HS-5 (cell line): ENCODE results near the gene EMD.
"Not testable (repeated sequence)": the region's sequence is repeated elsewhere in the genome, so short reads cannot be mapped to it uniquely, and the experiment has no call there.

Experiments used
- DNase-seq: peaks from one replicate; pipeline ENCODE4 v3.0.0-alpha.2; 2012; ENCODE audit warnings: low read depth

Gene EMD

GRCh38 chrX:154371017-154371788 is 7.9 kb upstream of the EMD start:
- DNase-seq: peak; percentile 61

DNA sequence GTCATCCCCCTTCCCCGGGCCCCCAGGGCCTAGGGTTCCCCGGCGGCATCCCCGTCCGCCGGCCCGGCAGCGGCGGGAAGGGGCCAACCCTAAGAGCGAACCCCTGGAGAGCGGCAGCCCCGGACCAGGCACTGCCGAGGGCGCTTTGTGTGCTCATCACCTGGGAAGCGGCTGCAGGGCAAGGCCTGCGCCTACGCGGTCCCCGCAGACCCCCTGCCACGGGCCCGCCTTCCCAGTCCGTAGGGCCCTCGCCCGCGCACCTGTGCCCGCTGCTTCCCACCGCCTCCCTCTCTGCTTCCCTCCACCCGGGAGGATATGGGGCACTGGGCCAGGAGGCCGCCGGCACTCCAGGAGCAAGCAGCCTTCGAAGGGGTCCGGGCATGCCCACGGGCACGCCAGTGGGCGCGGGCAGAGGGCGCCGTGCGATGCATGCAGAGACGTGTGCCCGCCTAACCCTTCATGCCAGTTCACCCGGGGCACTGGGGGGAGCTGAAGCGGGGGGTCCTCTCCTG is 7.2 kb upstream of the EMD start:
- DNase-seq: no peak

DNA sequence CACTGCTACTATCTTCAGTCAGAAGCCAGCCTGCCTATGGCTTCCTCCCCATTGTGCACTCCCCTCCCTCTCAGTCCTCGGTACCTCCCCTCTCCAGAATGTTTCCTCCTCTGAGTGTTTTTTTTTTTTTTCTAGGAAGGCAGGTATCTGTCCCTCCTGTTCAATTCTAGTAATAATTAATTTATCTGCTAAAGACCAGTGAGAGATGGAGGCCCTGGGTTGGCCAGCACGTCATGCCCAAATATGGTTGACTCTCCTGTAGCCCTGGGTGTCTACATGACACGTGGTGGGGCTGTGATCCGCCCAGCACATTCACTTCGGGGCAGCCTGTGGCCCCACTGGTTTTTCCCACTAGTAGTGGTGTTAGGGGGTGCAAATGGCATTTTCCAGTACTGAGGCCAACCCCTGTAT is 6.5 kb upstream of the EMD start:
- DNase-seq: no peak

- no peak for DNase-seq
Measured at GRCh38 chrX:154373340-154374306, 5.5 kb upstream of the EMD start.

DNA sequence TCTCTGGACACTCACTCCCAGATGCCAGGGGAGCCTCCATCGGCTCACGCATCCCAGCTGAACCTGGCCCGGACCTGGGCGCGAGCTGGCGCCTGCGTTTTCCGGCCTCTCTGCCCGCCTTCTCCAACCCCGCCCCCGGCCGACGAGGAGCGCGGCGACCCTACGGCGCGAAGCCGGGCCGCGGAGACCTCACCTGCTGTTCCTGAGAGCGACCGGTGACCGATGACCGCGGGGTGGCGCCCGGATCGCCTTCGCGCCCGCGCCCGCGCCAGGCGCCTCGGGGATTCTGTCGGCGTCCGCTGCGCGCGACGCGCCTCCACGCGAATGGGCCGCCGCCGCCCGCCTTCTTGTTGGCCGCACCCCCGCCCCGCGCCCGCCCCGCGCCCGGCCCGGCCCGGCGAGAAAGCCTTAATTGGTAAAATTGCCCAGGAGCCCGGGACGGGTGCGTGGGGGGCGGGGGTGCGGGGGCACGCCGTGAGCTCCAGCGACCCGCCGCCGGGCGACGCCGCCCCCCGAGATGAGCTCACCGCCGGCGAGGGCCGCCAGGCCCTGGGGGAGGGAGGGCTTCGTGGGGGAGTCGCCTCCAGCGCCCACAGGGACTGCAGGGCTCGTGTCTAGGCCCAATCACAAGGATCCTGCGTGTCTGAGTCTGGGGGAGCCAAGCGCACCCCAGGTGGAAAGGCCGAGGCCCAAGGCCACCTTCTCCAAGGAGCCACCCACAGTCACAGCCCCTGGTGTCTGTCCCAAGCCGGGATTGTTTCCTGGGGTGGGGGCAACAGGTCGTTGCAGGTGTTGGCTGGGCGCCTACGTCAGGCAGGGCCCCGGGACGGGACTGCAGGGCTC is 4.6 kb upstream of the EMD start, which contains the start of gene FLNA:
FLNA (minus strand) TSS at position 322 of the 843 bp plus-strand sequence. CDS start 3,389 bp downstream, outside the sequence.
- DNase-seq: no peak

DNA sequence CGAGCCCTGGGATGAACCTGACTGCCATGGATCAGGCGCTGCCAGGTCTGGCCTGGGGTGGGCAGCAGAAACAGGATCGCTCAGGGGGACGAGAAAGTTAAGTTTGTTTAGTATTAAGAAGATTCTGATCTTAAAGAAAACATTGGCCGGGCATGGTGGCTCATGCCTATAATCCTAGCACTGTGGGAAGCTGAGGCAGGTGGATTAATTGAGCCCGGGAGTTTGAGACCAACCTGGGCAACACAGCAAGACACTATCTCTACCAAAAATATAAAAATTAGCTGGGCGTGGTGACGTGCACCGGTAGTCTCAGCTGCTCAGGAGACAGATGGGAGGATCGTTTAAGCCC is 4.0 kb upstream of the EMD start:
- no peak for DNase-seq

DNA sequence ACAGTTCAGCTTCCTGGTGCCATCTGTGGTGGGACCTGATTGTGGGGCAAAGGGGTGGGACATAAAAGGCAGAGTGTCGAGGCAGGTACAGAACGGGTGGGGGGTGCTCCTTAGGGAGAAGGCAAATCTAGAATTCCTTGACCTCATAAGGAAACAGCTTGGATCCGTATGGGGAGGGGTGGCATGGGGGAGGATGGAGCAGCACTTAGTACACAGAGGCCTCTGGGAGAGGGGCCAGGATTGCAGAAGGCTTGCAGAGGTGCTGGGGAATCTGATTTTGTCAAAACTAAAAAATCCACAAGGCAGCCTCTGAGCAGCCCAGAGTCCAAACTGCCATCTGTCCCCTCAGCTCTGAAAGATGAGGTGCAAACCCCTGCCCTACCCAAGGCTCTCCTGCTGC is 2.3 kb upstream of the EMD start:
- no peak for DNase-seq

DNA sequence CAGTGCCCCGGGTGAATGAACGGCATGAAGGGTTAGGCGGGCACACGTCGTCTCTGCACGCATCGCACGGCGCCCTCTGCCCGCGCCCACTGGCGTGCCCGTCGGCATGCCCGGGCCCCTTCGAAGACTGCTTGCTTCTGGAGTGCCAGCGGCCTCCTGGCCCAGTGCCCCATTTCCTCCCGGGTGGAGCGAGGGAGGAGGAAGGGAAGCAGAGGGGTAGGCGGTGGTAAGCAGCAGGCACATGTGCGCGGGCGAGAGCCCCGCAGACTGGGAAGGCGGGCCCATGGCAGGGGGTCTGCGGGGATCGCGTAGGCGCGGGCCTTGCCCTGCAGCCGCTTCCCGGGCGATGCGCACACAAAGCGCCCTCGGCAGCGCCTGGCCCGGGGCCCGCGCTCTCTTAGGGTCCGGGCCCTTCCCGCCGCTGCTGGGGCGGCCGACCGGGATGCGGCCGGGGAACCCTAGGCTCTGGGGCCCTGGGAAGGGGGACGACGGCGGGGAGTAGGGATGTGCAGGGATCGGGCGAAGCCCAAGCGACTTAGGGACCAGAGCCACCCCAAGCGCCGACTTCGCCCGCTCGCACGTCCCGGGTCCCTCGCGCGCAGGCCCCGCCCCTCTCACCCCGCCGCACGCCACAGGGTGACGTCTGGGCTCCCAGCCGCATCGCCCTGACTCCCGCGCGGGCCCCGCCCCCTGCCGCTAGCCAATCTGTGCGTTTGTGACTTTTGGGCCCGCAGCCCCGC is 866 bp upstream of the EMD start:
- DNase-seq: no peak

- no peak for DNase-seq
Measured at GRCh38 chrX:154379569-154379951, 465 bp downstream of the EMD start.

DNA sequence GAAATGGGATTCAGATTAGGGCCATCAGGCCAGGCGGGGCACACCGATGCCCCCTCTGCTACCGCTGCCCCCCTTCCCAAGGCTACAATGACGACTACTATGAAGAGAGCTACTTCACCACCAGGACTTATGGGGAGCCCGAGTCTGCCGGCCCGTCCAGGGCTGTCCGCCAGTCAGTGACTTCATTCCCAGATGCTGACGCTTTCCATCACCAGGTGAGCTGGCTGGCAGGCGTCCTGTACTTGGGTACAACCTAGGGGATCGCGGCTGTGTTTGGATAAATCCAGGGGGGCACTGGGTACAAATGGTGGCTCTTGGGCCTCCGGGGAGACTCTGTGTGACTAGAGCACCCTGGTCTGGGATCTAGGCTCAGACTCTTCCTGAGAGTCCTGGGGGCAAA is 1.1 kb downstream of the EMD start:
- DNase-seq: no peak

DNA sequence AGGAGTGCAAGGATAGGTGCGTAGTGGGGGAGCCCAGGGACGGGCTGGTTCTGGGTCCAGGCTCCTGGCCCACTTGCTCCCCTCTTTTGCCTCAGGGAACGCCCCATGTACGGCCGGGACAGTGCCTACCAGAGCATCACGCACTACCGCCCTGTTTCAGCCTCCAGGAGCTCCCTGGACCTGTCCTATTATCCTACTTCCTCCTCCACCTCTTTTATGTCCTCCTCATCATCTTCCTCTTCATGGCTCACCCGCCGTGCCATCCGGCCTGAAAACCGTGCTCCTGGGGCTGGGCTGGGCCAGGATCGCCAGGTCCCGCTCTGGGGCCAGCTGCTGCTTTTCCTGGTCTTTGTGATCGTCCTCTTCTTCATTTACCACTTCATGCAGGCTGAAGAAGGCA is 1.7 kb downstream of the EMD start:
- no peak for DNase-seq

DNA sequence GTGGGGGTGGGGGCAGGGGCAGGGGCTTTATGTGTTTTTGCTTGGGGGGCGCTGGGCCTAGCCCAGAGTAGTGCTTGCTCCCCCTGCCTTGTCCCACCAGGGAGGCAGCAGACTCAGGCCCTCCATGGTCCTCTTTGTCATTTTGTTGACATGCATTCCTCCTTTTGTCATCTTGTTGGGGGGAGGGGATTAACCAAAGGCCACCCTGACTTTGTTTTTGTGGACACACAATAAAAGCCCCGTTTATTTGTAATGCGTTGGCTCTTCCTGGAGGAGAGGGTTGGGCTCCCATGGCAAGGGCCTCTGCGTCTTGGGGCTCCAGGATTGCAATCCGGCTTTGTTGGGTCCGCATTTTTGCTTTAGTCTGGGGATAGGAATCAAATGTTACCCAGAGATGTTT is 2.2 kb downstream of the EMD start:
- DNase-seq: no peak

DNA sequence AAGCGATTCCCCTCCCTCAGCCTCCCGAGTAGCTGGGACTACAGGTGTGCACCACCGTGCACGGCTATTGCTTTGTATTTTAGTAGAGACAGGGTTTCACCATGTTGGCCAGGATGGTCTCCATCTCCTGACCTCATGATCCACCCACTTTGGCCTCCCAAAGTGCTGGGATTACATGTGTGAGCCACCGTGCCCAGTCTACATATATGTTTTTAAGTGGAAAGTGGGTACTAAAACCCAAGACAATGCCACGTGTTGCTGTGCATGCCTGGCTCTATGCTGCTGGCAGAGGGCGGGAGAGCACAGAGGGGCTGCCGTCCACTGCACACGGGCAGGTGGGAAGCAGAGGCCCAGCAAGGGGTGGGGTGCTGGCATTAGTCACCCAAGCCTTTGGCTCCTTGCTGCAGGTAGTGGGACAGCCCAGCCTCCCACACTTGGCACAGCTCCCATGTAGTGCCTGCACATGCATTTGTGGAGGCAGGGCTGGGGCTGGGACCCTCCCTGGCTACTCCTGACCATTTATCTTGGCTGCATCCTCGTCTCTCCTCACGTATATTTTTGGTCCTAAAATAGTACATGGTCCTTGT is 3.5 kb downstream of the EMD start:
- DNase-seq: no peak

DNA sequence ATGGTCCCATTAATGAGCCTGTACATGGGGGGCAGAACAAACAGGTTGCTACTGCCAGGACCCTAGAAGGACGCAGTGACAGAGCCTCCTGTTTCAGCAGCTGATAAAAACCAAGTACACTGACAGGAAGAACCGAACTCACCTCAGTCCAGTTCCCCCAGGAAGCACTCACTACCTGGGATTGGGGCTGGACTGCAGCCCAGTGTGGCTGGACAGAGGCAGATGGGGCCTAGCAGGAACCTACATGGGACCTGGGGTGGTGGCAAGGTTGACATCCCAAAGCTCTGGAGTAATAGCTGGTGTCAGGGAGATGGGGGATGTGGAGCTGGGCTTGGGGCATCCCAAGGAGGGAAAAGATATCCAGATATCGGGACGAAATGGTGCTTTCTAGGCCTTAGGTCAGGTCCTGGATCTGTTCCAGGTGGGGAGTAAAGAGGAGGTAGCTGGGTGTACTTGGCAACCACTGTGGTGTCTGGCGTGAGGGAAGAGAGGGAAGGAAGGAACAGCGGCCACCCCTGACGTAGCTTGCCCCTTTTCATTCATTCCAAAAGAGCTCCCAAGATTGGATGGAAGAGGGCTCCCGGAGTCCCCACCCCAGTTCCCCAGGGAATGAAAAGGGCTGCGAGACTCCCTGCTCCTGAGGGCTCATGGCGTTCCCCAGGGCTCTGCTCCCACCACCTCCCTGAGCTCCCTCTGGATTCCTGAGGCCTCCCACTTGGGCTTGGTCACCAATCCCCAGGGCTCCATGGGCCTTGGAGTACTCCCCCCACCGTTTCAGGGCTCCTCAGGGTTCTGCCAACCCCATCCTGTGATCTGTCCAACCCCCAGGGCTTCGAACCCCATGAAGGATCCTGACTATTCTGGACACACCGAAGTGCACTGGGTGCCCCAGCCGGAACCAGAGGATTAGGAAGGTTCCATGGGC is 4.5 kb downstream of the EMD start:
- DNase-seq: no peak

GRCh38 chrX:154384284-154384892 is 5.3 kb downstream of the EMD start:
- DNase-seq: no peak

GRCh38 chrX:154388094-154388493 is 9.0 kb downstream of the EMD start:
- not testable (repeated sequence) for DNase-seq

GRCh38 chrX:154388649-154389048 is 9.6 kb downstream of the EMD start:
- not testable (repeated sequence) for DNase-seq

- not testable (repeated sequence) for DNase-seq
Measured at GRCh38 chrX:154389812-154390747, 11.0 kb downstream of the EMD start.
